Measurements from ENCODE around the gene SLC7A1.

SLC7A1 gene

DNA sequence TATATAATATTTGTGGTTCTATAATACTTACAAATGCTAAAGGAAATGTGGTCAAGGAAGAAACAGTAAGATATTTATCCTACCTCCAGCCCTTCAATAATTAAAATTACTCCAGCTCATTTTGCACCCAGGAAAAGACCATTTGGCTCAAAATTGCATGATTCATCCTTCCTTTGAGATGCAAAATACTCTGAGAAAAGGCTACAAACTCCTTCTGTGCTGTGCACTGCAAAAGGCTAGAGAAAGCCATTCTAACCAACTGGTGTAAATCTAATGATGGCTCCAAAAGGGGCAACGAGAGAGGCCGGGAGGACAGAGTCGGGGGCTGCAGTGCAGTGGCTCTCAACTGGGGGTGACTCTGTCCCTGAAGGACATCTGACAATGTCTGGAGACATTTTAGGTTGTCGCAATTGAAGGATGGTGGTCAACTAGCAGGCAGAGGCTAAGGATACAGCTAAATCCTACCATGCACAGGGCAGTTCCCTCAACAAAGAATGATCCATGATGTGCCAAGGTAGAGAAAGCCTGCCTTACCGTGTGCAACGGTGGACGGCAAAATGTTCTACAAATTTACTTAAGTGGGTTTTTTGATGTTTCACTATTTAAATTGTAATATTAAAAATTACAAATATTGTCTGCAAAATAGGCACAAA, 32.6 kb downstream of the SLC7A1 start:
- peak in 1 of 56 donors; percentile 14 for DNase-seq

- DNase-seq, result no peak
Observed at GRCh38 chr13:29561918-29562317, 33.6 kb downstream of the SLC7A1 start.

GRCh38 chr13:29556742-29557141, 38.7 kb downstream of the SLC7A1 start:
- no peak for DNase-seq

DNA sequence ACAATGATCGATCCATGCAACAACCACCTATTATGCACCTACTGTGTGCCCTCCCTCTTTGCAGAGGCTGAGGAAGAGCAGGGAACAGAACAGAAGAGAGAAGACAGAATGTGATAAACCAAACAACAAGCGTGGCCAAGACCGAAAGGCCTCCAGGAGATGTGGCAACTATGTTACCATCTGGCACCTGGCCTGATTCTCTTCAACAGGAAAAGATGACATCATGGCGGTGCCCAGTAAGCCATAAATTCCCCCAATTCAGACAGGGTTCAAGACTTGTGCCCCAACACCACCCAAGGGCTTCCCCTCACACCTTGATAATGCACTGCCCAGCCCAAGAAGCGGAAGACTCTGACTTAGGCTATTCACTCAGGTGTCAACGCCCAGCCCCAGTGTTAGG, 44.3 kb downstream of the SLC7A1 start:
- no peak for DNase-seq

- DNase-seq, result no peak
Observed at GRCh38 chr13:29550430-29550988, 45.0 kb downstream of the SLC7A1 start.

DNA sequence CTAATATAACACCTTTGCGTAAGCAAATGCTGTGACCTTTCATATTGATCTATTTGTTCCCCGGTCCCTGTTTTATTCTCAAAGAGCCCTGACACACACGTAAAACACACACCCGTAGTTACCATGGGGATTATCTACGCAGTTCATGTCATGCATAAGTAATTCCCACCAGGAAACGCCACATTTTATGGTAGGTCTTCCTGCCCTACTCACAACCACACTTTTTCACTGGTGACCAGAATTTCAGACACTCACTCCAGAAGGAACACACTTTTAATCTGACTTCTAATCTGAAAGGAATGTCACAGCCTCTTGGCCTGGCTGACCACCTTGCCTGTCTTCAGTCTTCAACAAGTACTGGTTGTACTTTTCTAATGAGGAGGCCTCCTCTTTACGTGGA, 46.8 kb downstream of the SLC7A1 start:
- no peak for DNase-seq

- no peak for DNase-seq
Observed at GRCh38 chr13:29547153-29547552, 48.3 kb downstream of the SLC7A1 start.

DNA sequence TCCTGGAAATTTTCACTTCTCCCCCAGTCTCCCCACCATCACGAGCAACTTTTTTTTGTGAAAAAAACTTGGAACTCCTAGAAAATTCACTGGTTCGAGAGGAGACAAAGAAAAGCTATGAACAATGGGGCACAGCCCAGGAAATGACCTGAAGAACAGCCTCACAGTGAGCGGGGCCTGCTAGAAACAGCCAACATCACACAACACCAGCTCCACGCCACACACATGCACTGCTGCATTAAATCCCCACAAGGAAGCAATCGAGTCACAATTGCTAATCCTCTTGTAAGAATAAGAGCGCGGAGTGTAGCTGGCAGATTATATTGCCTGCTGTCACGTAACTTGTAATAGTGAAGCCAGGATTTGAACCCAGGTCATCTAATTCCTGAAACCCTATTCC, 48.8 kb downstream of the SLC7A1 start:
- no peak for DNase-seq

DNA sequence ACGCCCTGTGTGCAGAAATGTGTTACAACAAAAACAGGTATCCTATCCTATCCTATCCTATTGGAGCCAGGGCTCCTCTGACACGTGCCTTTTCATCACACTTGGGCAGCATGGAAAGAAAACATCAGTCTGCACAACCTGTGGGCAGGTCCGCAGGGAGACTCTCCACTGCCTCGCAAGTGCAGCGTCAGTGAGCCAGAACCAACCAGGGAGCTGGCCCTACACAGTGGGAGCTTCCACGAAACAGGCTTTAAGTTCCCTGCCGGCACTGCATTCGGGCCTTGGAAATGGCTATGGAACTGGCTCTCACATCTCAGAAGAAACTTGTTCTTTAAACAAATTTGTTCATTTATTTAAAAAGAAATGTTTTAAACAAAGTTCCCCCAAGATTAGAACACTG, 49.5 kb downstream of the SLC7A1 start:
- no peak for DNase-seq

DNA sequence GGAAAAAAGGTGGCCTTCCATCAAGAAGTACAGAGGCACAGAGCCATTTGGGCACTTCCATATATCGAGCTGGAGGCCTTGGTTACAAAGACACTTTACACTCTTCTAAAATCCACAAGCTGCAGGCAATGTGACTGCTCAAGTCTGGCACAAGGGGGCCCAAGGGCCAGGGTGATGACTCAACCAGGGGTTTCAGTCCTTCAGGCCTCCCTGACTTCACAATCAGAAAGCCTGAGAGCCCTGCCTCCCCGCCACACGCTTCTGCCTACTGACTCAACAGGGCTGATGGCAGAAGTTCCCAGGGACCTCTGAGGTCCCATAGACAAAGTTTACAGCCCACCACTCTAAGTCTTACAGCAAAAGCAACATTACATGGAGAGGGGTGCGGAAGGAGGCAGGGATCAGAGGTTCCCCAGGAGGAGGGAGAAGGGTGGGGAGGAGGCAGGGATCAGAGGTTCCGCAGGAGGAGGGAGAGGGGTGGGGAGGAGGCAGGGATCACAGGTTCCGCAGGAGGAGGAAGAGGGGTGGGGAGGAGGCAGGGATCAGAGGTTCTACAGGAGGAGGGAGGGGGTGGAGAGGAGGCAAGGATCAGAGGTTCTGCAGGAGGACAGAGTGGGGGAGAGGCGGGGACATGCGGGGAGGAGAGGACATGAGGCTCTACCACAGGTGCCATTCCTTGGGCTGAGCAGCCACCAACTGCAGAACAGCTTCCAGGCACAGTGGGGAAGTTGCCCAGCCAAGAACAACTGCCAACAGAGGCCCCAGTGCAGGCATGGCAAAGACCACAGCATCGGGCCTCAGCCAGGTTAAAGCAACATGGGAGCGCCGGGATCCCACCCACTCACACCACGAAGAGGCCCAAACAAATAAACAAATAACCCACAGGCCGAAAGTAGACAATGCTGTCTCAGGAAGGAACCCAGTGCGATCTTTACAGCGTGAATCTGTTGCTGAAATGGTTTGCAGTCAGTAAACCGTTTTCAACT, 52.0 kb downstream of the SLC7A1 start:
- DNase-seq, result no peak

DNA sequence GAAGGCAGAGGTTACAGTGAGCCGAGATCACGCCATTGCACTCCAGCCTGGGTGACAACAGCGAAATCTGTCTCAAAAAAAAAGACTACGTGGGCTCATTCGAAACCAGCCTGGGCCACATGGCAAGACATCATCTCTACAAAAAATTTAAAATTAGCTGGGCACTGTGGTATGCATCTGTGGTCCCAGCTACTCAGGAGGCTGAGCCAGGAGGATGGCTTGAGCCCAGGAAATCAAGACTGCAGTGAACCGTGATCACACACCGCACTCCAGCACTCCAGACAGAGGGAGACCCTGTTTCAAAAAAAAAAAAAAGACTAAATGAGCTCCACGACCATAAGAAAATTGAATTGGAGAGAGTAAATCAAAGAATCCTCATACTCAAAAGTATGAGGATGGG, 53.1 kb downstream of the SLC7A1 start:
- DNase-seq, result no peak

DNA sequence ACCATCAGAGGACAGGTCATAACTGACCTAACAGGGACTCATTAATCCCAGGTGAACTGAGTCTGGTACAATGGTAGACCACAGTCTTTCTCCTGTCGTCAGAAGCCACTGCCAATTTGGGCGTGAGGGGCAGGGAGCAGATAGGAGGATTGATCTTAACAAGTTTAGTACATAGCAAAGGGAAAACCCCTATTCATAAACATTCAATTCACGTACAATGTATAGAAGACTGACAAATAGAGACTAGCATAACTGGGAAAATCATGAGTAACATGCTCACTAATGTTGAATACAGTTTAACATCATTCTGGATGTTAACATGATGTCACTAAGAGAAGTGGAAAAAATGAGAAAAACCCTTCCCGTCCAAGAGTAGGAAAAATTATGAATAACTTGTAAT, 54.1 kb downstream of the SLC7A1 start:
- no peak for DNase-seq

DNA sequence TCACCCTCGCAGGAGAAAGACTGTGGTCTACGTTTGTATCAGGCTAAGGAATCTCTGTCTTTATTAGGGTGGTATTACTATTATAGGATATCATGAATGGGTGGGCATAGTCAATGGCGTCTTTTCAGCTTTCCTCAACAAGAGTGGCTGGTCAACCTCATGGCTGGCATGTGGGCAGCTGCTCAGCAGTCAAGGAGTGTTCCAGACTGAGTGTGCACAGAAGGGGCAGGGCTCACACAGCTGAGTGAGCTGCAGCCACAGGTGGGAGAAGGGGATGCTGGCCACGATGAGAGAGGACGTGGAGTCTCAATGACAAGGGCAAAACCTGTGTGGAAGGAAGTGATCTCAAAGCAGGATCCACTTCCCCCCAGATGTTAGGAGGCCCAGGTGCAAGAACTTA, 54.7 kb downstream of the SLC7A1 start:
- no peak for DNase-seq

GRCh38 chr13:29540334-29540733, 55.2 kb downstream of the SLC7A1 start:
- DNase-seq, result no peak

DNA sequence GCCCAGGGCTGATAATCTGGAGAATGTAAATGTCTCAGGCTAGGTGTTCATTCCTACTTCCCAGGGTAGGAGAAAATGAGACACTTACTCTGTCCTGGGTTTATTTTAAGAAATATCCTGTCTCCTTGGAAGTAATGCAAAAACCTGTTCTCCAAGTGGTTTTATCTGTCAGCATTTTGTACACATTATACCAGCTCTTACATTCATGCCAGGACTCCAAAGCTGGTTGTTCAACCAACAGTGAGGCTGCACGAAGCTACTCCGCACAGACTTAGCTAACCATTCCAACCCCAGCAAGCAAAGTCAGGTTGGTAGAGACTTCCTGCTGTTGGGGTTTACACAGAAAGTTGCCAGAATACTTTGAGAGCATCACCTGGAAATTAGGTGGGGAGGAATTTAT, 55.6 kb downstream of the SLC7A1 start:
- DNase-seq, result no peak

GRCh38 chr13:29538652-29539040, 56.8 kb downstream of the SLC7A1 start:
- DNase-seq, result no peak

DNA sequence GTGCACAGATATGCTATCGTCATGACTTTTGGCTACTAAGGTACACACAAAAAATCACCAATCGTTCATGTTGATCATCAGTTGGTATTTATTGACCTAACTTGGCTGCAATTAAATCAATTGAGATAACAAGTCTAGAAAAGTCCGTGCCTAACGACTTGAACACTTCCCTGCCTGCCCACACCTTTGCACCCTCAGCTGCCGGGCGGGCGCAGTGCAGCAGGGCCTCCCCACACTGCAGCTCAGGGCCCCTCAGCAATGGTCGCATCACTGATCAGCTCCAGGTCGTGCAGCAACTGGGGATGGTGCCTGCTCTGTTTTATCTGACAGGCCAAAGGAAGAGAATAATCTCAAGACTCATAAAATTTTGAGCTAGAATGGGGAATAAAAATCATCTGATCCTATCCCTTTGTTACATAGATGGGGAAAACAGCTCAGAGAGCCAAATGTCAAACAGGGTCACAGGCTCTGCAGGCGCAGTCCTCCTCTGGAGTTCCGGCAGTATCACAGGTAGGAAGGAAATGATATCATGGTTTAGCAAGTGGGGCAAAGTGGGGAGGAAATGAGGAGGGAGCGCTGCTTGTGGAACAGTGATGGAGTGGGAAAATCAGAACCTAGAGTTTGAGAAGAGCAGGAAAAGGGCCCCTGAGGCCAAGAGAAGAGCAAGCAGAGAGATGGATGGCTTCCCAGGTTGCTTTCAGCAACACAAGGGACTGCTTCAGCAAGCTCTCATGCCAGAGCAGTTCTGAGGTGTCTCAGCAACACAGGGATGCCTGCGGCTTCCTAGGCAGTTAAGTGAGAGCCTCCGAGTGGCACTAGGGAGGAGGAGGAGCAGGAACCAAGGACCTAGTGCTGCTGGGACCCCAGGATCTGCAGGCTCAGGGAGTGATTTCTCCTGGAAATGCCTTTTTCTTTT, 57.5 kb downstream of the SLC7A1 start:
- DNase-seq, result no peak

- no peak for DNase-seq
Observed at GRCh38 chr13:29536853-29537252, 58.6 kb downstream of the SLC7A1 start.

- DNase-seq, result no peak
Observed at GRCh38 chr13:29535663-29536655, 59.5 kb downstream of the SLC7A1 start.

DNA sequence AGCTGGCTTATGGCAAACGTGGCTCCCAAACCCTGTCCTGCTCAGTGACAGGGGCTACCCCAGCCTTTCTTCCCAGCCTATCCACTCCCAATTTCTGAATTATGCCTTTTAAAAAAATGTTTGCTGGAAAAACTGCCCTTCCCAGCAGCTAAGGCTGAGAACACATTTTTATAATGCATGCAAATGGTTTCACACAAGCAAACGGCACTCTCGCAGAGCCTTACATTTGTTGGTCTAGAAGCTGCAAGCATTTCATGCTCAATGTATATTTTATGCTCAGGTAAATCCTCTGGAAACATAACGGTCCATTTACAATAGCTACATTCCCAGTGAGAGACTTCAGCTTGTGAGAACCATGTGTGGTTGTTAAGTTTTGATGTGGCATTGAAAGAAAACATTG, 61.4 kb downstream of the SLC7A1 start:
- DNase-seq, result no peak
